GM23248 (cell line): ENCODE data around the gene TBC1D22A.

Experiments used
- EZH2 ChIP-seq: fragments of 200-600 bp; sonication (generic); IDR thresholded peaks from 2 replicates; pipeline ENCODE4 v1.6.1; 2018; ENCODE audit warnings: antibody characterized with exemption, mild to moderate bottlenecking; ENCODE audit not compliant: insufficient read depth, poor library complexity, severe bottlenecking
- EZH2phosphoT487 ChIP-seq: fragments of 200-600 bp; sonication (generic); IDR thresholded peaks from 2 replicates; pipeline ENCODE4 v1.6.1; 2018; ENCODE audit warnings: antibody characterized with exemption, moderate library complexity, mild to moderate bottlenecking, low read depth; ENCODE audit not compliant: insufficient read depth

- no peak for TF ChIP-seq EZH2
- no peak for TF ChIP-seq EZH2phosphoT487
Measured at GRCh38 chr22:47008208-47008885, 245.9 kb downstream of the TBC1D22A start.
